Transverse colon (tissue), 3 donors: ENCODE data around the gene RIPOR3.

ENCODE experiments used
- CTCF ChIP-seq, 5 experiments: fragments of 200-600 bp in 3 of 5; fragments of 450-650 bp in 2 of 5; sonication (generic) in 3 of 5; IDR thresholded peaks; 1 replicate in 2 of 5; 2 replicates in 3 of 5; pipeline ENCODE4 v1.5.1; 2016 to 2017; ENCODE audit warnings: antibody characterized with exemption in 5 of 5, inconsistent platforms in 3 of 5, mild to moderate bottlenecking in 2 of 5, moderate library complexity in 1 of 5
- EP300 ChIP-seq: sonication (generic); formaldehyde crosslinking; IDR thresholded peaks from one replicate; pipeline ENCODE4 v1.6.1; 2017; ENCODE audit warnings: antibody characterized with exemption, low read depth
- POLR2A ChIP-seq: fragments of 450-650 bp; IDR thresholded peaks from one replicate; pipeline ENCODE4 v1.6.1; 2016; ENCODE audit warnings: antibody characterized with exemption, mild to moderate bottlenecking, moderate library complexity

GRCh38 chr20:50577175-50578018 is 113.9 kb downstream of the RIPOR3 start:
- TF ChIP-seq CTCF (IDR thresholded peaks at IDR 0.05) (peak in 1 of 5 experiments; percentile 9), POLR2A (no peak), EP300 (no peak)
